ENCODE data around the gene POLH.
"Not testable (repeated sequence)": the region's sequence is repeated elsewhere in the genome, so short reads cannot be mapped to it uniquely, and the experiment has no call there.

Gene POLH

GRCh38 chr6:43633002-43633401, 57.0 kb downstream of the POLH start:
- not testable (repeated sequence) for DNase-seq (ENCODE audit: low spot score)

- no peak for DNase-seq (ENCODE audit: low spot score)
Observed at GRCh38 chr6:43634702-43635303, 58.8 kb downstream of the POLH start.

GRCh38 chr6:43635387-43636307, 59.7 kb downstream of the POLH start, which contains the start of gene MAD2L1BP:
Gene MAD2L1BP (plus strand): TSS chr6:43635840. CDS start chr6:43635876, 36 bp downstream.
- DNase-seq (ENCODE audit: low spot score): peak; percentile 81

- DNase-seq (ENCODE audit: low spot score): no peak
Observed at GRCh38 chr6:43636308-43636659, 60.3 kb downstream of the POLH start.

- no peak for DNase-seq (ENCODE audit: low spot score)
Observed at GRCh38 chr6:43639984-43640800, 64.2 kb downstream of the POLH start.

- peak; percentile 59 for DNase-seq (ENCODE audit: low spot score)
Observed at GRCh38 chr6:43644940-43645612, 69.1 kb downstream of the POLH start, which contains the start of gene RSPH9. Gene RSPH9 (plus strand): TSS chr6:43645036. CDS start chr6:43645099, 63 bp downstream.

GRCh38 chr6:43645613-43645964, 69.6 kb downstream of the POLH start:
- no peak for DNase-seq (ENCODE audit: low spot score)

- DNase-seq (ENCODE audit: low spot score): no peak
Observed at GRCh38 chr6:43647613-43648012, 71.6 kb downstream of the POLH start.

GRCh38 chr6:43648248-43648647, 72.3 kb downstream of the POLH start:
- no peak for DNase-seq (ENCODE audit: low spot score)

GRCh38 chr6:43652822-43653221, 76.8 kb downstream of the POLH start:
- DNase-seq (ENCODE audit: low spot score): not testable (repeated sequence)

GRCh38 chr6:43657221-43657802, 81.3 kb downstream of the POLH start:
- DNase-seq (ENCODE audit: low spot score): no peak

- DNase-seq (ENCODE audit: low spot score): no peak
Observed at GRCh38 chr6:43658161-43658560, 82.2 kb downstream of the POLH start.

- not testable (repeated sequence) for DNase-seq (ENCODE audit: low spot score)
Observed at GRCh38 chr6:43662948-43663347, 87.0 kb downstream of the POLH start.

Measured in CD4-positive, alpha-beta T cell treated with Interleukin-15 for 4 hours (primary cell).